GM15510 (cell line): ENCODE results near the gene NMRAL1.

Source experiments
- POLR2A ChIP-seq: IDR thresholded peaks from 3 replicates; pipeline ENCODE4 v1.6.1; 2011; ENCODE audit warnings: borderline replicate concordance; ENCODE audit not compliant: insufficient read length; ENCODE audit errors: extremely low read depth

The NMRAL1 gene

DNA sequence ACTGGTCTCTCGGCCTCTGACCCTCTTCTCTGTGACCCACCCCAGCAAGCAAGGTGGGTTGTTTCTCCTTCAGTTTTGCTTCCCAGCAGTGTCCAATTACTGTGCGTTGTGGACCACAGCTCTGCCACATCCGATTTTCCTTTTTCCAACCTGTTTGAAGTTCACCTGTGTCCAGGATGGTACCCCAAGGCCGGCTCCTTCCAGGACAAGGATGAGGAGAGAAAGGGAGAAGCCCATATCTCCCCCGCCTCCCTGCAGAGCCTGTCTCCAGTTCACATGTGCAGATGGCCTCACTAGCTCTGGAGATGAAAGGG lies 13.5 kb downstream of the NMRAL1 start:
- TF ChIP-seq POLR2A, result no peak

- no peak for TF ChIP-seq POLR2A
Measured at GRCh38 chr16:4455951-4456350, 18.5 kb downstream of the NMRAL1 start.

DNA sequence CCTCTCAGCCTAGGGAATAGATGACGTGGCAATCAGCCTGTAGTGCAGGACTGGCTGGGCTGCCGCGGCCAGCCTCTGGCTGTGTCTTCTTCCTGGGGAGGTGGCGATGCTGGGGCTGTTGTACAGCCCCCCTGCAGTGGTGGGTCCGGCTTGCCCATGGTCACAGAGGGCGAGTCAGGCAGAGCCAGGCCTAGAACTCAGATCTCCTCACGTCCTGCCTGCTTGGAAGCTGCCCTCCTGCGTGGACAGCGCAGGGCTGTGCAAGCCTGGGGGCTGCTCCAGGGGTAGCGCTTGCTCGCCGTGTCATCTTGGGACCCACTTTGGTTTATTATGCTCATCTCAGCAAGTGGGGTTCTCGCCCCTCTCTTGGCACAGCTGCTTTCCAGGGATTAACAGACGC lies 19.3 kb downstream of the NMRAL1 start:
- TF ChIP-seq POLR2A, result no peak

GRCh38 chr16:4454623-4455022 lies 19.8 kb downstream of the NMRAL1 start:
- TF ChIP-seq POLR2A, result no peak

GRCh38 chr16:4452674-4453073 lies 21.8 kb downstream of the NMRAL1 start:
- TF ChIP-seq POLR2A, result no peak

DNA sequence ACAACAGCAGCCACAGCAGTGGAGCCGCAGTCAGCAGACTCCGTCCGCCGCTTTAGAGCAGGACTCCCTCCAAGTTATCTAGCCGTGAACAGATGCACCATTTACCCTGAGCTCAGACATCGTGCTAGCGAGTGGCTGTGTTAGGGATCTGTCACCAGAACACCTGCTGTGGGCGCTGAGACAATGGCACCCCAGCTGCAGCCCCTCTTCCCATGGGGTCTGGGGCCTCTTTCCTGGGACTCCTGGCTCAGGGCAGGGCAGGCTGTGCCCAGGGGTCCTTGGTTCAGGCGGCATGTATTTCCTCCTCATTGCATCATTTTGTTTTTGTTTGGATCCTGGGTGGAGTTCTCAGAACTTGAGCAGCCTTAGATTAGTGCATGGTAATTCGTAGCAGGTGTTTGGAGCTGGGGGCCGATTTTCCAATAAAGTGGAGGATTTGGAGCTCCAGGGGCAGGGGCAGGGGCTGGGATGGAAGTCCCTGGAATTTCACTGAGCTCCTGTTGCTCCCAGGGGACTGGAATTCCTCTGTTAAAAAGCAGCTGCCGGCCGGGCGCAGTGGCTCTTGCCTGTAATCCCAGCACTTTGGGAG lies 23.4 kb downstream of the NMRAL1 start:
- TF ChIP-seq POLR2A, result no peak

GRCh38 chr16:4450430-4450829 lies 24.0 kb downstream of the NMRAL1 start:
- no peak for TF ChIP-seq POLR2A

DNA sequence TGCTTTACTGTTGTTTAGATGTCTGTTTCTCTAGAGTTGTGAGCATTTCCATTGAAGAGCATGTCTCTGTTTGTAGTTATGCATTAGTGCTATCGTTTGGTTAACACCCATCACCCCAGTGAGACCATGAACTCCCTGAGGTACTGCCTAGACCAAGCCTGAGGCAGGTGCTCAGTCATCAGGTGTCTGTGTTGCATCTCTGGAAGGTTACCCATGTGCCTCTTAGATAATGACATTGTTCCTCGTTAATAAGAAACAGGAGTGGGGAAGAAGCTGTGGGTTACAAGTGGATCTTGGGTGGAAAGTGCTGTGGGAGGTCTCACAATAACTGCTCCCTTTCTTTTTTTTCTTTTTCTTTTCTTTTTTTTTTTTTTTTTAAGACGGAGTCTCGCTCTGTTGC lies 30.4 kb downstream of the NMRAL1 start:
- TF ChIP-seq POLR2A, result no peak

- TF ChIP-seq POLR2A, result no peak
Measured at GRCh38 chr16:4443271-4443670, 31.2 kb downstream of the NMRAL1 start.

DNA sequence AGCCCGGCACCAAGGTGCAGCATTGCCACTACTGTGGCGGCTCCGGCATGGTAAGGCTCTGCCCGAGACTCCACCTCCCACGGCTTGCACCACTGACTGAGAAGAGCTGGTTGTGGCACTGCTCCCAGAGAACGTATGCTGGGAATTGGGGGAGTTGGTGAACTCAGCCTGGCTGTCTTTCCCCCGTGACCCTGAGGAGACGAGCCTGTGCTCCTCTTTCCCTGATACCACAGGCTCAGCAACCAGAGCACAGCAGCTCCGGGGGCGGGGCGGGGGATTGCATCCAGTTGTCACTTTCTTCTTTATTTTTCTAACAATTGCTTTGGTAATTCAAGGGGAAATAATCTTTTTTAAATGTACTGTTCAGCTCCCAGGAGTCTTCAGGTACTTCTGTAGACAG lies 32.1 kb downstream of the NMRAL1 start:
- no peak for TF ChIP-seq POLR2A

- TF ChIP-seq POLR2A, result no peak
Measured at GRCh38 chr16:4437366-4437765, 37.1 kb downstream of the NMRAL1 start.

DNA sequence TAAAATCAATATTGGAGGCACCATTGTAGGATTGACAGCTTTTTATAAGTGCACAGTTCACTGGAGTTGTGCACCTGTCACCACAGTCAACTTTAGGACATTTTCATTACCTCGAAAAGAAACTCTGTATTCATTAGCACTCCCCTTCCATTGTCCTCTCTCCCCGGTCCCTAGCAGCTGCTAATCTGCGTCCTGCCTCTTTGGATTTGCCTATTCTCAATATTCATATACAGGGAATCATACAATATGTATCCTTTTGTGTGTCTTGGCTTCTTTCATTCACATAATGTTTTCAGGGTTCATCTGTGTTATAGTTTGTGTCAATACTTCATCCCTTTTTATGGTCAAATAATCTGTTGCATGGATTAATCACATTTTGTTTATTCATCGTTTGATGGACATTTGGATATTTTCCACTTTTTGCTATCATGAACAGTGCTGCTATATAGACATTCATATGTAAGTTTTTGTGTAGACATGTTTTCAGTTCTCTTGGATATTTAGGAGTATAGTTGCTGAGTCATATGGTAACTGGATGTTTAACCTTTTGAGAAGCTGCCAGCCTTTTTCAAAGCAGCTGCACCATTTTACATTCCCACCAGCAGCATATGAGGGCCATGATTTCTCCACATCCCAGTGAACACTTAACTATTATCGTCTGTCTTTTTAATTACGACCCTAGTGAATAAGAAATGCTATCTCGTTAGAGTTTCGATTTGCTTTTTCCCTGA lies 38.9 kb downstream of the NMRAL1 start:
- TF ChIP-seq POLR2A, result no peak

DNA sequence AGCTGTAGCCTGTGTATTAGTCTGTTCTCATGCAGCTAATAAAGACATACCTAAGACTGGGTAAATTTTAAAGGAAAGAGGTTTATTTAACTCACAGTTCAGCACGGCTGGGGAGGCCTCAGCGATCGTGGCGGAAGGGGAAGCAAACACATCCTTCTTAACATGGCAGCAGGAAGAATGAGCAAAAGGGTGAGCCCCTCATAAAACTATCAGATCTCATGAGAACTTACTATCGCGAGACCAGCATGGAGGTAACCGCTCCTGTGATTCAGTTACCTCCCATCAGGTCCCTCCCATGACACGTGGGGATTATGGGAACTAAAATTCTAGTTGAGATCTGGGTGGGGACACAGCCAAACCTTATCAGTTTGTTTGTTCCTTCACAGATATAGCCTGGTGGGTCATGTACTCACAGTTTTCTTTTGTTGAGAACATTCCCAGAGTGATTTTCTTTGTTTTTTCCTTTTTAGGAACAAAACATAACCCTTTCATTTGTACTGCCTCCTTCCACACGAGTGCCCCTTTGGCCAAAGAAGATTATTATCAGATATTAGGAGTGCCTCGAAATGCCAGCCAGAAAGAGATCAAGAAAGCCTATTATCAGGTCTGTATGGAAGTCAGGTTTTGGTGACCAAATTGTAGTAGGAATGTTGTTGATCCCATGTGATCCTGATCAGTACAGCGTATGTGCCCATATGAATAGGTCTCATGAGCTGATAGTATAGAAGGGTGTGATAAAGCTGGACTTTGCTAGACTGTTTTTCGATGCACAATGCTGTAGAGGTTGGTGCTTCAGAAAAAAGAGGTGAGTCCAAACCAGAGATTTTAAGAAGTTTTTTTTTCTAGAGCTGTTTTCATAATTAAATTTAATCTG lies 40.3 kb downstream of the NMRAL1 start:
- no peak for TF ChIP-seq POLR2A

DNA sequence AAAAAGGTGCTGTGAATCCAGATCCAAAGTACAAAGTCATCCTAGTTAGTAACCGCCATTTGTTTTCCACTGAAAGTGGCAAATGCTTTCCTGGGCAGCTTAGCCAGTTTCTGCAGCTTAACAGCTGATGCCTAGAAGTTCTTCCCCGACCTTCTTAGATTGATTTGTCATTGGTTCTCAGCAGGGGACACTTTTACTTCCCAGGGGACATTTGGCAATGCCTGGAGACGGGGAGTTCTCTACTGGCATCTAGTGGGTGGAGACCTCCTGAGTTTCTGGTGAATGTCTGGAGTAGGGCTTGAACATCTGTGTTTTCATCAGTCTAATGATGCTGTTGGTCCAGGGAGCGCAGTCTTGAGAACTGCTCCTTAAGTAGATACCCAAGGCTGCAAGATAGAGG lies 41.2 kb downstream of the NMRAL1 start:
- TF ChIP-seq POLR2A, result no peak

GRCh38 chr16:4431023-4431422 lies 43.4 kb downstream of the NMRAL1 start:
- TF ChIP-seq POLR2A, result no peak

GRCh38 chr16:4428500-4428899 lies 45.9 kb downstream of the NMRAL1 start:
- TF ChIP-seq POLR2A, result no peak

DNA sequence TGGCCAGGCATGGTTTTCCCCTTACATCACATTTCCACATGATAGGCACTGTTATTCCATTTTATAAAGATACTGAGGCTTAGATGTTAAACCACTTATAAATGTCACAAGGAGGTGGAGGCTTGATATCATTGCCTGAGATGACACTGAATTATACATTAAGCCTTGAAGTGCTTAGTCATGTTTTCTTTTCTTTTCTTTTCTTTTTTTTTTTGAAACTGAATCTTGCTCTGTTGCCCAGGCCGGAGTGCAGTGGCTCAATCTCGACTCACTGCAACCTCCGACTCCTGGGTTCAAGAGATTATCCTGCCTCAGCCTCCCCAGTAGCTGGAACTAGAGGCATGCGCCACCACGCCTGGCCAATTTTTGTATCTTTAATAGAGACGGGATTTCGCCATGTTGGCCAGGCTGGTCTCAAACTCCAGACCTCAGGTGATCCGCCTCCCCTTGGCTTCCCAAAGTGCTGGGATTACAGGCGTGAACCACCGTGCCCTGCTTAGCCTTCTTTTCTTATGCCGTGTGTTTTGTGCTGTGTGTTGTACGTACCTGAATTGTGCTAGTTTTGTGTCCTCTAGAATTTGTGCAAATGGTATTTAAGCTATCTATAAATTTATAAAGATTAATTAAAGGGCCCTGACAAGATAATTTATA lies 47.6 kb downstream of the NMRAL1 start:
- TF ChIP-seq POLR2A, result no peak
